ENCODE data around the gene TRABD2A.

Gene TRABD2A

DNA sequence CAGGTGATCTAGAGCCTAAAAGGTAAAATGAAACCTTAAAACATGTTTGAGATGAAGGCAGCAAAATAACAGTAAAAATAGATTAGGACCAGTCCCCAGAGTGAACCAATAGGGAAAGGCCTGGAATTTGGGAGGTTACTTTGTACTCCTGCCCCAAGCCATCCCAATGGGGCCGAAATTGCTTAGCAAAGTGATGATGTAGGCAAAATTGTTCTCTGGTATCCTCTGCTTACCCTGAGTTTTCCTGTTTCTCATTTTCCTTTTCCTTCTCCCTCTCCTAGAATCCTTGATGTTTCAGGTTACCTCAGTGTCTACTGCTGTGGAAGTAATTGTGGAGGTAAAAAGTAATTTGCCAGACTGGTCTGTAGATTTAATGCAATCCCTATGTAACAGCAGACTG lies 92.9 kb downstream of the TRABD2A start:
- H3K14ac ChIP-seq (ENCODE audit: low read length in 2 of 2) = no peak overlapping the region
- H2AK5ac ChIP-seq (ENCODE audit: low read length, severe bottlenecking) = no peak overlapping the region
- no peak overlapping the region for H4K8ac ChIP-seq (ENCODE audit: low read length)
- no peaks in the 10 kb centered on the region for H3K9me3 ChIP-seq (ENCODE audit: control insufficient read depth, low read length)
- no peak overlapping the region for H4K91ac ChIP-seq (ENCODE audit: low read length)
- H2BK120ac ChIP-seq (ENCODE audit: low read depth, low read length) = no peak overlapping the region
- no CpG with 5 or more reads among the region's 1 CpG for WGBS
- H2BK15ac ChIP-seq (ENCODE audit: low read depth, poor library complexity, severe bottlenecking) = no peak overlapping the region
- no peaks in the 10 kb centered on the region for H3K79me1 ChIP-seq (replicated peaks; ENCODE audit: low read length, poor library complexity, severe bottlenecking)
- no peak overlapping the region for H2BK12ac ChIP-seq (ENCODE audit: low read length in 2 of 2)
- DNase-seq = no peak
- H3K9ac ChIP-seq (ENCODE audit: low read length) = no peak overlapping the region
- H3K27ac ChIP-seq (ENCODE audit: low read length, poor library complexity, severe bottlenecking) = no peak overlapping the region
- no peak overlapping the region for H3K18ac ChIP-seq (ENCODE audit: low read depth in 1 of 2, low read length in 2 of 2)
- H3K4me3 ChIP-seq (ENCODE audit: insufficient read depth in 1 of 2, low read depth in 1 of 2, low read length in 2 of 2) = no peak overlapping the region
- no peaks in the 10 kb centered on the region for H3K27me3 ChIP-seq (ENCODE audit: control insufficient read depth in 1 of 2, insufficient read depth in 1 of 2, low read length in 2 of 2)
- H2BK5ac ChIP-seq (ENCODE audit: low read depth, low read length, poor library complexity, severe bottlenecking) = no peak overlapping the region
- no peak overlapping the region for H3K4ac ChIP-seq (ENCODE audit: low read depth in 1 of 2, low read length in 2 of 2)
- H3K36me3 ChIP-seq (ENCODE audit: control insufficient read depth in 1 of 2, insufficient read depth in 2 of 2, low read depth in 1 of 2, low read length in 2 of 2) = no peaks in the 10 kb centered on the region
- no peak overlapping the region for H2AFZ ChIP-seq (ENCODE audit: low read depth, low read length)
- no peak overlapping the region for H3K4me2 ChIP-seq (ENCODE audit: low read length, poor library complexity, severe bottlenecking)
- H3K4me1 ChIP-seq (ENCODE audit: control insufficient read depth, insufficient read depth, low read depth, low read length) = no peaks in the 10 kb centered on the region
- H3K23ac ChIP-seq (ENCODE audit: low read length in 2 of 2) = no peak overlapping the region

GRCh38 chr2:84786601-84787000 lies 94.3 kb downstream of the TRABD2A start:
- H3K79me1 ChIP-seq (replicated peaks; ENCODE audit: low read length, poor library complexity, severe bottlenecking) = no peaks in the 10 kb centered on the region
- DNase-seq = no peak
- no peak overlapping the region for H3K27ac ChIP-seq (ENCODE audit: low read length, poor library complexity, severe bottlenecking)
- no peak overlapping the region for H3K4me3 ChIP-seq (ENCODE audit: insufficient read depth in 1 of 2, low read depth in 1 of 2, low read length in 2 of 2)
- no peak overlapping the region for H3K18ac ChIP-seq (ENCODE audit: low read depth in 1 of 2, low read length in 2 of 2)
- no peak overlapping the region for H2BK12ac ChIP-seq (ENCODE audit: low read length in 2 of 2)
- H4K8ac ChIP-seq (ENCODE audit: low read length) = no peak overlapping the region
- H2BK5ac ChIP-seq (ENCODE audit: low read depth, low read length, poor library complexity, severe bottlenecking) = no peak overlapping the region
- H3K4me2 ChIP-seq (ENCODE audit: low read length, poor library complexity, severe bottlenecking) = no peak overlapping the region
- no peaks in the 10 kb centered on the region for H3K36me3 ChIP-seq (ENCODE audit: control insufficient read depth in 1 of 2, insufficient read depth in 2 of 2, low read depth in 1 of 2, low read length in 2 of 2)
- H4K91ac ChIP-seq (ENCODE audit: low read length) = no peak overlapping the region
- H3K23ac ChIP-seq (ENCODE audit: low read length in 2 of 2) = no peak overlapping the region
- H2AK5ac ChIP-seq (ENCODE audit: low read length, severe bottlenecking) = no peak overlapping the region
- no peak overlapping the region for H3K14ac ChIP-seq (ENCODE audit: low read length in 2 of 2)
- no peak overlapping the region for H2AFZ ChIP-seq (ENCODE audit: low read depth, low read length)
- no peaks in the 10 kb centered on the region for H3K4me1 ChIP-seq (ENCODE audit: control insufficient read depth, insufficient read depth, low read depth, low read length)
- no peak overlapping the region for H3K4ac ChIP-seq (ENCODE audit: low read depth in 1 of 2, low read length in 2 of 2)
- H2BK120ac ChIP-seq (ENCODE audit: low read depth, low read length) = no peak overlapping the region
- no peak overlapping the region for H3K9ac ChIP-seq (ENCODE audit: low read length)
- H3K27me3 ChIP-seq (ENCODE audit: control insufficient read depth in 1 of 2, insufficient read depth in 1 of 2, low read length in 2 of 2) = no peaks in the 10 kb centered on the region
- H2BK15ac ChIP-seq (ENCODE audit: low read depth, poor library complexity, severe bottlenecking) = no peak overlapping the region
- no peaks in the 10 kb centered on the region for H3K9me3 ChIP-seq (ENCODE audit: control insufficient read depth, low read length)

DNA sequence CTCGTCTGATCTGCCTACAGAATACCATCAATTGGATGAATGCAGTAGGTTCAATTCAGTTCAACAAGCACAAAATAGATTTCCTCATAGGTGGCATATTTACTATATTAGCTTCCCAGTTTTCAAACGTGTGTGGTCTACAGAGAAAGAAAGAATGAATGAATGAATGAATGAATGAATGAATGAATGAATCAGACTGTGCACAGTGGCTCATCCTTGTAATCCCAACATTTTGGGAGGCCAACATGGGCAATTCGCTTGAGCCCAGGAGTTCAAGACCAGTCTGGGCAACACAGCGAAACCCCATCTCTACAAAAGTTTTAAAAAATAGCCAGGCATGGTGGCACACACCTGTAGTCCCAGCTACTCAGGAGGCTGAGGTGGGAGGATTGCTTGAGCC lies 94.9 kb downstream of the TRABD2A start:
- H2BK15ac ChIP-seq (ENCODE audit: low read depth, poor library complexity, severe bottlenecking) = no peak overlapping the region
- H3K27ac ChIP-seq (ENCODE audit: low read length, poor library complexity, severe bottlenecking) = no peak overlapping the region
- no peak overlapping the region for H2BK120ac ChIP-seq (ENCODE audit: low read depth, low read length)
- no peaks in the 10 kb centered on the region for H3K4me1 ChIP-seq (ENCODE audit: control insufficient read depth, insufficient read depth, low read depth, low read length)
- H3K14ac ChIP-seq (ENCODE audit: low read length in 2 of 2) = no peak overlapping the region
- no peak overlapping the region for H4K8ac ChIP-seq (ENCODE audit: low read length)
- no peak overlapping the region for H3K23ac ChIP-seq (ENCODE audit: low read length in 2 of 2)
- H3K79me1 ChIP-seq (replicated peaks; ENCODE audit: low read length, poor library complexity, severe bottlenecking) = no peaks in the 10 kb centered on the region
- no peak overlapping the region for H2AK5ac ChIP-seq (ENCODE audit: low read length, severe bottlenecking)
- H3K27me3 ChIP-seq (ENCODE audit: control insufficient read depth in 1 of 2, insufficient read depth in 1 of 2, low read length in 2 of 2) = no peaks in the 10 kb centered on the region
- no peaks in the 10 kb centered on the region for H3K9me3 ChIP-seq (ENCODE audit: control insufficient read depth, low read length)
- H2AFZ ChIP-seq (ENCODE audit: low read depth, low read length) = no peak overlapping the region
- no peak overlapping the region for H4K91ac ChIP-seq (ENCODE audit: low read length)
- no peak overlapping the region for H3K18ac ChIP-seq (ENCODE audit: low read depth in 1 of 2, low read length in 2 of 2)
- no peak overlapping the region for H3K4ac ChIP-seq (ENCODE audit: low read depth in 1 of 2, low read length in 2 of 2)
- H3K4me3 ChIP-seq (ENCODE audit: insufficient read depth in 1 of 2, low read depth in 1 of 2, low read length in 2 of 2) = no peak overlapping the region
- no peak overlapping the region for H3K4me2 ChIP-seq (ENCODE audit: low read length, poor library complexity, severe bottlenecking)
- DNase-seq = no peak
- H2BK12ac ChIP-seq (ENCODE audit: low read length in 2 of 2) = no peak overlapping the region
- no peaks in the 10 kb centered on the region for H3K36me3 ChIP-seq (ENCODE audit: control insufficient read depth in 1 of 2, insufficient read depth in 2 of 2, low read depth in 1 of 2, low read length in 2 of 2)
- H2BK5ac ChIP-seq (ENCODE audit: low read depth, low read length, poor library complexity, severe bottlenecking) = no peak overlapping the region
- H3K9ac ChIP-seq (ENCODE audit: low read length) = no peak overlapping the region
- WGBS = 100% methylated on average over 3 of the region's 4 CpGs

DNA sequence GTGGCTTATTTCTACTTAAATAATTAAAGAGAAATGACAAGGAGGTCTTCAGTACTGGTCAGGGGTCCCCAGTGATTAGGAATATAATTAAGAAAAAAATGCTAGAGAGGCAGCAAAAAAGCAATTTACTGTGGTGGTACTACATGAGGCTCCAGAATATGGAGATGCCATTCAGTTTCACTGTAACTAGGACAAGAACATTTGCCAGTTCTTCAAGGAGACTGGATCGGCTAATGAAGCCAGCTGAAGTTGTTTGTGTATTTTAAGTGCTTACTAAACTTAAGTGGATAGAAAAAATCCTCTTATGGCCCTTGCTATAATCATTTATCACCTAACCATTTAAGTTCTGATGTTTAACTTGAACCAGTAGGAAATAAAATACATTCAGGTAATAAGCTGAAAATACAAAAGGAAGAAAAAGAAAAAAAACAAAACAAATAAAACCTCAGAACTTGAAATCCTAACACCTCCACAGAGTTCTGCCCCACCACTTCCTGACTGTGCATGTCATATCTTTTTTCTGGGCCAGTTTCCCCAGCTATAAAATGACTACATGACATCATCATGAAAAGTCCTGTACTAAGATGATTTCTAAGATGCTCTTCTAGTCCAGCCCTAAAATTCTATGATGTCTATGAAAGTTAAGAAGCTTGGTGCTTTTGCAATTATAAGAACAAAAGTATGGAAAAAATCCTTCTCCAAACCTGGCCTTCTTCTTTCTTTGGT lies 98.0 kb downstream of the TRABD2A start:
- Histone ChIP-seq H3K27ac (ENCODE audit: low read length, poor library complexity, severe bottlenecking) (no peak overlapping the region), H2AK5ac (ENCODE audit: low read length, severe bottlenecking) (no peak overlapping the region), H3K79me1 (replicated peaks; ENCODE audit: low read length, poor library complexity, severe bottlenecking) (no peaks in the 10 kb centered on the region), H3K4me2 (ENCODE audit: low read length, poor library complexity, severe bottlenecking) (no peak overlapping the region), H2BK120ac (ENCODE audit: low read depth, low read length) (no peak overlapping the region), H3K36me3 (ENCODE audit: control insufficient read depth in 1 of 2, insufficient read depth in 2 of 2, low read depth in 1 of 2, low read length in 2 of 2) (no peaks in the 10 kb centered on the region), H3K14ac (ENCODE audit: low read length in 2 of 2) (no peak overlapping the region), H2BK15ac (ENCODE audit: low read depth, poor library complexity, severe bottlenecking) (no peak overlapping the region), H3K4ac (ENCODE audit: low read depth in 1 of 2, low read length in 2 of 2) (no peak overlapping the region), H3K9me3 (ENCODE audit: control insufficient read depth, low read length) (no peaks in the 10 kb centered on the region), H3K23ac (ENCODE audit: low read length in 2 of 2) (no peak overlapping the region), H4K91ac (ENCODE audit: low read length) (no peak overlapping the region), H3K18ac (ENCODE audit: low read depth in 1 of 2, low read length in 2 of 2) (no peak overlapping the region), H2AFZ (ENCODE audit: low read depth, low read length) (no peak overlapping the region), H3K9ac (ENCODE audit: low read length) (no peak overlapping the region), H2BK5ac (ENCODE audit: low read depth, low read length, poor library complexity, severe bottlenecking) (no peak overlapping the region), H3K4me3 (ENCODE audit: insufficient read depth in 1 of 2, low read depth in 1 of 2, low read length in 2 of 2) (no peak overlapping the region), H3K4me1 (ENCODE audit: control insufficient read depth, insufficient read depth, low read depth, low read length) (no peaks in the 10 kb centered on the region), H4K8ac (ENCODE audit: low read length) (no peak overlapping the region), H2BK12ac (ENCODE audit: low read length in 2 of 2) (no peak overlapping the region), H3K27me3 (ENCODE audit: control insufficient read depth in 1 of 2, insufficient read depth in 1 of 2, low read length in 2 of 2) (no peaks in the 10 kb centered on the region)
- no CpG with 5 or more reads among the region's 1 CpG for WGBS
- DNase-seq = no peak

Data from mesenchymal stem cell (in vitro differentiated cells and primary cell).